ENCODE results near the gene SDC4. TPM values are rescaled to one million over a fixed set of nuclear protein-coding genes. Genes with fewer than 3 reads are reported as not detected.

SDC4 gene
- polyA plus RNA-seq, 1 of the 3 experiments (the other 2 are of a cell fraction) = 131 TPM

- DNase-seq = no peak
Measured at GRCh38 chr20:45363611-45364492, 15.6 kb upstream of the SDC4 start.

More at GRCh38 chr20:45363611-45364492, 15.6 kb upstream of the SDC4 start:
- CTCF ChIA-PET = interaction anchor here (0.6 to 15.6 kb wide), 35 partner anchors 9 to 407 kb away, joined by 3 to 143 read pairs (median 7); partner anchors contain the start of gene SDC4
- peaks cover 0 to 9% of the 10 kb centered on the region in 2 experiments; a peak in 2 of 4 replicates for H3K4me1 ChIP-seq (ENCODE audit: control insufficient read depth in 1 of 2, insufficient read depth in 2 of 2, low read depth in 1 of 2, low read length in 1 of 2)
- TF ChIP-seq USF1 (IDR thresholded peaks at IDR 0.05; ENCODE audit: borderline replicate concordance, low read depth) (no peak), MEF2A (IDR thresholded peaks at IDR 0.05; ENCODE audit: borderline replicate concordance, low read depth) (no peak), FOXJ3 (CRISPR knock-in tag; IDR thresholded peaks at IDR 0.05) (no peak), GATA2 (CRISPR knock-in tag; IDR thresholded peaks at IDR 0.05) (no peak), TEAD4 (IDR thresholded peaks at IDR 0.05; ENCODE audit: borderline replicate concordance, insufficient read depth) (no peak), REST (IDR thresholded peaks at IDR 0.05; ENCODE audit: low read depth, low read length) (no peak), CHD2 (IDR thresholded peaks at IDR 0.05; ENCODE audit: low read length, partially characterized antibody) (no peak), IRF3 (IDR thresholded peaks at IDR 0.05; ENCODE audit: low read depth, low read length) (no peak), NRF1 (IDR thresholded peaks at IDR 0.05; ENCODE audit: low read depth, low read length) (no peak), GABPA (IDR thresholded peaks at IDR 0.05; ENCODE audit: low read depth) (no peak), NFIC (IDR thresholded peaks at IDR 0.05; ENCODE audit: borderline replicate concordance) (no peak), EZH2phosphoT487 (IDR thresholded peaks at IDR 0.05; ENCODE audit: borderline replicate concordance, low read depth) (no peak), CTCF (IDR thresholded peaks at IDR 0.05) (no peak), YY1 (IDR thresholded peaks at IDR 0.05; ENCODE audit: low read depth) (no peak), RCOR1 (IDR thresholded peaks at IDR 0.05; ENCODE audit: low read length) (no peak), MAX (IDR thresholded peaks at IDR 0.05; ENCODE audit: low read depth) (no peak), JUND (IDR thresholded peaks at IDR 0.05) (no peak), MXI1 (IDR thresholded peaks at IDR 0.05; ENCODE audit: low read depth, low read length) (no peak), ELF1 (IDR thresholded peaks at IDR 0.05) (no peak), SMC3 (IDR thresholded peaks at IDR 0.05; ENCODE audit: low read depth, low read length) (no peak)
- no peaks in the 10 kb centered on the region for H3K9me3 ChIP-seq
- WGBS (ENCODE audit: low lambda C conversion rate) = 15% methylated on average over 23 of the region's 23 CpGs
- H3K36me3 ChIP-seq (replicated peaks in 1 of 2; ENCODE audit: control insufficient read depth in 1 of 2, insufficient read depth in 2 of 2, low read length in 1 of 2) = peaks cover 21 to 38% of the 10 kb centered on the region in 2 experiments
- POLR2A ChIA-PET = interaction anchor here (0.6 to 2.5 kb wide), 11 partner anchors 9 to 479 kb away, joined by 3 to 21 read pairs (median 4); partner anchors contain the start of genes PIGT and YWHAB
- peak overlapping the region; percentile 92 for H3K4me2 ChIP-seq
- H3K79me2 ChIP-seq (ENCODE audit: insufficient read depth) = peaks cover 27% of the 10 kb centered on the region
- H2AFZ ChIP-seq (ENCODE audit: low read depth) = no peak overlapping the region
- H3F3A ChIP-seq (replicated peaks; ENCODE audit: insufficient read depth) = no peaks in the 10 kb centered on the region
- H3K27me3 ChIP-seq (ENCODE audit: insufficient read depth) = no peaks in the 10 kb centered on the region
- H3K9ac ChIP-seq = peak overlapping the region; percentile 85
- peak overlapping the region; percentile 91 to 97; a peak in 3 of 4 replicates for H3K27ac ChIP-seq (ENCODE audit: low read depth in 2 of 2, low read length in 1 of 2)
- H3K4me3 ChIP-seq (ENCODE audit: low read depth in 2 of 2, low read length in 1 of 2) = peak overlapping the region; percentile 80 to 92
- no peaks in the 10 kb centered on the region for H4K20me1 ChIP-seq (ENCODE audit: insufficient read depth)
- H3K9me2 ChIP-seq = no peaks in the 10 kb centered on the region
